ENCODE results near the gene TRMU. TPM values are rescaled to one million over a fixed set of nuclear protein-coding genes. Genes with fewer than 3 reads are reported as not detected.

Gene TRMU
- total RNA-seq, 1 experiment from 2014 or later: 90.1 TPM

DNA sequence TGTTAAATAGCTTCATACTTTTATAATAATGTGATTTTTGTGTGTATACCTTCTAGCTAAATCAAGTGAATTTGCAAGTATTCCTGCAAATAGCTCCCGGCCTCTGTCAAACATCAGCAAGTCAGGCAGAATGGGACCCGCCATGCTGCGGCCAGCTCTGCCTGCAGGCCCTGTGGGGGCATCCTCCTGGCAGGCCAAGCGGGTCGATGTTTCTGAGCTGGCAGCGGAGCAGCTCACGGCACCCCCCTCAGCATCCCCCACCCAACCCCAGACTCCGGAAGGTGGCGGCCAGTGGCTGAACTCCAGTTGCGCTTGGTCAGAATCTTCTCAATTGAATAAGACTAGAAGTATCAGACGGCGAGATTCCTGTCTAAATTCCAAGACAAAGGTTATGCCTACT lies 19.5 kb upstream of the TRMU start:
- Histone ChIP-seq H3K36me3 (ENCODE audit: insufficient read depth, low read length, poor library complexity, severe bottlenecking) (peaks cover 82% of the 10 kb centered on the region), H3K27me3 (replicated peaks; ENCODE audit: insufficient read depth, low read depth, low read length, poor library complexity) (no peaks in the 10 kb centered on the region), H3K4me1 (ENCODE audit: insufficient read depth, low read length, poor library complexity, severe bottlenecking) (no peaks in the 10 kb centered on the region), H3K4me3 (ENCODE audit: low read depth, low read length, poor library complexity, severe bottlenecking) (no peak overlapping the region), H3K9me3 (ENCODE audit: low read depth, low read length, poor library complexity, severe bottlenecking) (no peaks in the 10 kb centered on the region), H3K27ac (ENCODE audit: low read depth, low read length, poor library complexity, severe bottlenecking) (no peak overlapping the region)
- DNase-seq (ENCODE audit: low spot score): no peak
- CTCF ChIA-PET: no interaction called here
- BruUV-seq (replicated peaks): no TSS peak
- intact Hi-C loops (cut with micrococcal nuclease; ENCODE audit: unreplicated experiment): no loop called here
- TF ChIP-seq, protein P1, sequence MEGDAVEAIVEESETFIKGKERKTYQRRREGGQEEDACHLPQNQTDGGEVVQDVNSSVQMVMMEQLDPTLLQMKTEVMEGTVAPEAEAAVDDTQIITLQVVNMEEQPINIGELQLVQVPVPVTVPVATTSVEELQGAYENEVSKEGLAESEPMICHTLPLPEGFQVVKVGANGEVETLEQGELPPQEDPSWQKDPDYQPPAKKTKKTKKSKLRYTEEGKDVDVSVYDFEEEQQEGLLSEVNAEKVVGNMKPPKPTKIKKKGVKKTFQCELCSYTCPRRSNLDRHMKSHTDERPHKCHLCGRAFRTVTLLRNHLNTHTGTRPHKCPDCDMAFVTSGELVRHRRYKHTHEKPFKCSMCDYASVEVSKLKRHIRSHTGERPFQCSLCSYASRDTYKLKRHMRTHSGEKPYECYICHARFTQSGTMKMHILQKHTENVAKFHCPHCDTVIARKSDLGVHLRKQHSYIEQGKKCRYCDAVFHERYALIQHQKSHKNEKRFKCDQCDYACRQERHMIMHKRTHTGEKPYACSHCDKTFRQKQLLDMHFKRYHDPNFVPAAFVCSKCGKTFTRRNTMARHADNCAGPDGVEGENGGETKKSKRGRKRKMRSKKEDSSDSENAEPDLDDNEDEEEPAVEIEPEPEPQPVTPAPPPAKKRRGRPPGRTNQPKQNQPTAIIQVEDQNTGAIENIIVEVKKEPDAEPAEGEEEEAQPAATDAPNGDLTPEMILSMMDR (conservative IDR thresholded peaks at IDR 0.05; ENCODE audit: low read depth, low read length): no peak
- POLR2A ChIA-PET (ENCODE audit: low non-redundant PET): no interaction called here

DNA sequence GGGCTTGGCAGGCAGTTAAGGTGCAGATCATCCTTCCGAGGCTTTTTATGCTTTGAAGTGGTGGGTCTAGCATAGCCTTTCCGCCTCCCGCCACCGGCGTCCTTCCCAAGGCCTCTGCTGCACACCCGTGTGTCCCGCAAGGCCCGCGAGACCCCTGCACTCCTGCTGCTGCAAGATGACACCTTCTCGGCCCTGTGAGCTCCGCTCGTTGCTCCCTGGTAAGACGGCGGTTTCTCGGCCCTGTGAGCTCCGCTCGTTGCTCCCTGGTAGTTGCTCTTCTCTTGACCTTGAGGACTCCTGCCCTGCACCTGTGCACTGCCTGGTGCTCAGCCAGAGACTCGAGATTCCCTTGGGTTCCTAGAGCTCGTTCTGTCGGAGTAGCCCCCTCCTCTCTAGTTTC lies 17.9 kb upstream of the TRMU start:
- H3K36me3 ChIP-seq (ENCODE audit: insufficient read depth, low read length, poor library complexity, severe bottlenecking): peaks cover 73% of the 10 kb centered on the region
- intact Hi-C loops (cut with micrococcal nuclease; ENCODE audit: unreplicated experiment): no loop called here
- no peak overlapping the region for H3K4me3 ChIP-seq (ENCODE audit: low read depth, low read length, poor library complexity, severe bottlenecking)
- ChIA-PET POLR2A (ENCODE audit: low non-redundant PET) (no interaction called here), CTCF (no interaction called here)
- DNase-seq (ENCODE audit: low spot score): no peak
- TF ChIP-seq, protein P1 (conservative IDR thresholded peaks at IDR 0.05; ENCODE audit: low read depth, low read length): no peak
- TF ChIP-seq EZH2 (IDR thresholded peaks at IDR 0.05; ENCODE audit: borderline replicate concordance, low read depth, low read length, poor library complexity, severe bottlenecking): no peak
- no TSS peak for BruUV-seq (replicated peaks)
- no peaks in the 10 kb centered on the region for H3K4me1 ChIP-seq (ENCODE audit: insufficient read depth, low read length, poor library complexity, severe bottlenecking)
- H3K27ac ChIP-seq (ENCODE audit: low read depth, low read length, poor library complexity, severe bottlenecking): no peak overlapping the region
- H3K27me3 ChIP-seq (replicated peaks; ENCODE audit: insufficient read depth, low read depth, low read length, poor library complexity): no peaks in the 10 kb centered on the region
- no peaks in the 10 kb centered on the region for H3K9me3 ChIP-seq (ENCODE audit: low read depth, low read length, poor library complexity, severe bottlenecking)

DNA sequence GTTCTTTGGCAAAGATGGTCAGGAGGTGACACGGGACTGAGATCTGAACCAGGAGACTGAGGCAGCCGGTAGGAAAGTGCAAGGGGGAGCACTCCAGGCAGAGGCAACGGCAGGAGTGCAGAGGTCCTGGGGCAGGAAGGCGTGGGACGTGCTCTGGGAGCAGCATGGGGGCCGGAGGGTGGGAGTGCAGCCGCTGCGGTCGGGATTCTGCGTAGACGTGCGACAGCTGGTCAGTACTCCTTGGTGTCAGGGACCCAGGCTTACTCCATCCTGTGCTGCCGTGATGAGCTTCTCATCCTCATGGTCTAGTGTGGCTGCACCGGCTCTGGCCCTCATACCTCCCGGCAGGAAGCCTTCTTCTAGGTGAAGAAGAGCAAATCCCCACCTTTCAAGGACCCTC lies 16.9 kb upstream of the TRMU start:
- intact Hi-C loops (cut with micrococcal nuclease; ENCODE audit: unreplicated experiment): no loop called here
- H3K27ac ChIP-seq (ENCODE audit: low read depth, low read length, poor library complexity, severe bottlenecking): no peak overlapping the region
- H3K9me3 ChIP-seq (ENCODE audit: low read depth, low read length, poor library complexity, severe bottlenecking): no peaks in the 10 kb centered on the region
- no peaks in the 10 kb centered on the region for H3K27me3 ChIP-seq (replicated peaks; ENCODE audit: insufficient read depth, low read depth, low read length, poor library complexity)
- H3K4me3 ChIP-seq (ENCODE audit: low read depth, low read length, poor library complexity, severe bottlenecking): no peak overlapping the region
- TF ChIP-seq, protein P1 (conservative IDR thresholded peaks at IDR 0.05; ENCODE audit: low read depth, low read length): no peak
- no peak for TF ChIP-seq EZH2 (IDR thresholded peaks at IDR 0.05; ENCODE audit: borderline replicate concordance, low read depth, low read length, poor library complexity, severe bottlenecking)
- peaks cover 80% of the 10 kb centered on the region for H3K36me3 ChIP-seq (ENCODE audit: insufficient read depth, low read length, poor library complexity, severe bottlenecking)
- DNase-seq (ENCODE audit: low spot score): no peak
- ChIA-PET POLR2A (ENCODE audit: low non-redundant PET) (no interaction called here), CTCF (no interaction called here)
- H3K4me1 ChIP-seq (ENCODE audit: insufficient read depth, low read length, poor library complexity, severe bottlenecking): no peaks in the 10 kb centered on the region
- no TSS peak for BruUV-seq (replicated peaks)

Data from A673 (cell line).